ENCODE data around the gene CDH10.

DNA sequence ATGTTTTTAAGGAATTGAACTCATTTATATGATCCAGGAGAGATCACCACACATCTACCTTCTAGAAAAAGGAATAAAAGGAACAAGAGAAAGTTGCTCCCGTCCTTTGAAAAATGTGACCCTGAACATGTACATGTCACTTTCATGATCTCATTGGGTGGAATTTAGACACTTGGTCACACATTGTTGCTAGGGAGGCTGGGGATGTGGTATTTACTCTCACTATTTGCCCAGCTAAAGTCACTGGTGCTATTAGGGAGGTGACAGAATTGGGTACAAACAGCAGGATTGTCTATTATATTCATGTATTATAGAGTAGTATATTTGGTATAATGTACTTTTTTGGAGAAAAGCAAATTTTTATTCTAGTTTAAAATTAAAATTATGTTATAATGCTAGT lies 2.1 kb upstream of the CDH10 start:
- TF ChIP-seq, protein P1, sequence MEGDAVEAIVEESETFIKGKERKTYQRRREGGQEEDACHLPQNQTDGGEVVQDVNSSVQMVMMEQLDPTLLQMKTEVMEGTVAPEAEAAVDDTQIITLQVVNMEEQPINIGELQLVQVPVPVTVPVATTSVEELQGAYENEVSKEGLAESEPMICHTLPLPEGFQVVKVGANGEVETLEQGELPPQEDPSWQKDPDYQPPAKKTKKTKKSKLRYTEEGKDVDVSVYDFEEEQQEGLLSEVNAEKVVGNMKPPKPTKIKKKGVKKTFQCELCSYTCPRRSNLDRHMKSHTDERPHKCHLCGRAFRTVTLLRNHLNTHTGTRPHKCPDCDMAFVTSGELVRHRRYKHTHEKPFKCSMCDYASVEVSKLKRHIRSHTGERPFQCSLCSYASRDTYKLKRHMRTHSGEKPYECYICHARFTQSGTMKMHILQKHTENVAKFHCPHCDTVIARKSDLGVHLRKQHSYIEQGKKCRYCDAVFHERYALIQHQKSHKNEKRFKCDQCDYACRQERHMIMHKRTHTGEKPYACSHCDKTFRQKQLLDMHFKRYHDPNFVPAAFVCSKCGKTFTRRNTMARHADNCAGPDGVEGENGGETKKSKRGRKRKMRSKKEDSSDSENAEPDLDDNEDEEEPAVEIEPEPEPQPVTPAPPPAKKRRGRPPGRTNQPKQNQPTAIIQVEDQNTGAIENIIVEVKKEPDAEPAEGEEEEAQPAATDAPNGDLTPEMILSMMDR (conservative IDR thresholded peaks at IDR 0.05; ENCODE audit: low read length) = no peak
- TF ChIP-seq EZH2phosphoT487 (IDR thresholded peaks at IDR 0.05; ENCODE audit: borderline replicate concordance) = no peak
